H1 (cell line): ENCODE results near the gene NOM1. TPM values are rescaled to one million over a fixed set of nuclear protein-coding genes. Genes with fewer than 3 reads are reported as not detected.
A peak's percentile ranks its signal among the peaks of the same experiment; 100 is the strongest.

Experiments
- CTCF ChIA-PET: fragments of 300-600 bp; sonication (Branson Sonifier 250); formaldehyde crosslinking; loops from one replicate; lab custom pipeline; 2021; ENCODE audit not compliant: partially characterized antibody; lab: Charles Lee
- POLR2A ChIA-PET: fragments of 300-600 bp; sonication (Branson Sonifier 250); formaldehyde crosslinking; loops from one replicate; lab custom pipeline; 2021; ENCODE audit warnings: inconsistent platforms; ENCODE audit not compliant: partially characterized antibody; lab: Charles Lee
- DNase-seq, 2 experiments: peaks; one replicate each; pipeline versions ENCODE4 v3.0.0 to v3.0.0-alpha.2; 2010 to 2022; ENCODE audit warnings: low spot score in 2 of 2, low read depth in 1 of 2, mixed read lengths in 1 of 2
- FAIRE-seq: peaks from 2 replicates; lab custom pipeline; 2011; peaks lifted over from hg19 to GRCh38; lab: Jason Lieb, UNC
- H2AFZ ChIP-seq: 2 replicates; pipeline ENCODE4 v1.8.1; 2012; ENCODE audit warnings: low read length, inconsistent platforms
- H2AK5ac ChIP-seq: 2 replicates; pipeline ENCODE4 v1.6.1; 2013; ENCODE audit warnings: low read depth, low read length
- H2BK120ac ChIP-seq: replicated peaks from 2 replicates; pipeline ENCODE3; 2013; ENCODE audit warnings: low read depth, low read length, inconsistent platforms
- H2BK12ac ChIP-seq: 2 replicates; pipeline ENCODE4 v1.6.1; 2013; ENCODE audit warnings: low read depth, low read length
- H2BK15ac ChIP-seq: 2 replicates; pipeline ENCODE4 v1.6.1; 2013; ENCODE audit warnings: low read length
- H2BK20ac ChIP-seq: 2 replicates; pipeline ENCODE4 v1.6.1; 2013; ENCODE audit warnings: low read length
- H2BK5ac ChIP-seq: 2 replicates; pipeline ENCODE4 v1.6.1; 2013; ENCODE audit warnings: low read depth, low read length
- H3K14ac ChIP-seq: 2 replicates; pipeline ENCODE4 v1.6.1; 2013; ENCODE audit warnings: inconsistent platforms; ENCODE audit not compliant: insufficient read length
- H3K18ac ChIP-seq: 2 replicates; pipeline ENCODE4 v1.6.1; 2013; ENCODE audit warnings: low read length; ENCODE audit errors: extremely low read depth
- H3K23ac ChIP-seq: 2 replicates; pipeline ENCODE4 v1.6.1; 2013; ENCODE audit warnings: inconsistent platforms; ENCODE audit not compliant: insufficient read length
- H3K23me2 ChIP-seq: 2 replicates; pipeline ENCODE4 v1.6.1; 2013; ENCODE audit warnings: low read depth, low read length
- H3K27ac ChIP-seq: 2 replicates; pipeline ENCODE4 v1.6.1; 2011; ENCODE audit warnings: low read depth, low read length, inconsistent platforms
- H3K27me3 ChIP-seq, 4 experiments: replicated peaks in 1 of 4; 1 replicate in 1 of 4; 2 replicates in 3 of 4; pipeline versions ENCODE4 v1.6.1 to v1.8.1; 2011 to 2013; ENCODE audit warnings: low read length in 3 of 4, mild to moderate bottlenecking in 3 of 4, inconsistent platforms in 2 of 4, mixed read lengths in 2 of 4, moderate library complexity in 1 of 4; ENCODE audit not compliant: control insufficient read depth in 3 of 4, insufficient read depth in 3 of 4; ENCODE audit errors: extremely low read depth in 1 of 4
- H3K36me3 ChIP-seq, 4 experiments: 2 replicates each; pipeline versions ENCODE4 v1.6.1 to v1.8.1; 2011 to 2013; ENCODE audit warnings: mild to moderate bottlenecking in 4 of 4, low read length in 3 of 4, moderate library complexity in 2 of 4, control low read depth in 1 of 4, inconsistent platforms in 1 of 4; ENCODE audit not compliant: insufficient read depth in 4 of 4, control insufficient read depth in 2 of 4
- H3K4ac ChIP-seq: replicated peaks from 2 replicates; pipeline ENCODE3; 2013; ENCODE audit warnings: low read length, low read depth, mixed read lengths, inconsistent platforms; ENCODE audit not compliant: insufficient read length
- H3K4me1 ChIP-seq, 4 experiments: replicated peaks in 1 of 4; 1 replicate in 1 of 4; 2 replicates in 3 of 4; pipeline versions ENCODE4 v1.6.1 to v1.8.1; 2011 to 2013; ENCODE audit warnings: low read length in 3 of 4, inconsistent platforms in 2 of 4, mixed read lengths in 1 of 4; ENCODE audit not compliant: insufficient read depth in 4 of 4, control insufficient read depth in 3 of 4
- H3K4me2 ChIP-seq, 2 experiments: 2 replicates each; pipeline versions ENCODE4 v1.6.1 to v1.8.1; 2011 to 2013; ENCODE audit warnings: low read depth in 2 of 2, low read length in 2 of 2, control low read depth in 1 of 2, inconsistent platforms in 1 of 2, mild to moderate bottlenecking in 1 of 2; ENCODE audit not compliant: insufficient read depth in 1 of 2
- H3K4me3 ChIP-seq, 4 experiments: fragments of 200-600, 300-600 bp in 1 of 4; sonication (generic), shearing (Covaris generic), sonication (Bioruptor Twin) in 1 of 4; 2 replicates each; pipeline versions ENCODE4 v1.5.1 to v1.8.1; 2011 to 2016; ENCODE audit warnings: low read length in 4 of 4, low read depth in 3 of 4, control low read depth in 2 of 4, inconsistent platforms in 2 of 4, mild to moderate bottlenecking in 2 of 4, mixed read lengths in 1 of 4, moderate library complexity in 1 of 4; ENCODE audit not compliant: insufficient read depth in 2 of 4; ENCODE audit errors: extremely low read depth in 1 of 4
- H3K56ac ChIP-seq: replicated peaks from 2 replicates; pipeline ENCODE3; 2013; ENCODE audit warnings: low read depth, mild to moderate bottlenecking, mixed read lengths, low read length, inconsistent platforms; ENCODE audit not compliant: insufficient read length
- H3K79me1 ChIP-seq: 2 replicates; pipeline ENCODE4 v1.6.1; 2013; ENCODE audit warnings: low read depth, low read length, control low read depth
- H3K79me2 ChIP-seq, 2 experiments: 2 replicates each; pipeline versions ENCODE4 v1.6.1 to v1.8.1; 2012 to 2013; ENCODE audit warnings: low read length in 2 of 2, mild to moderate bottlenecking in 2 of 2, inconsistent platforms in 1 of 2; ENCODE audit not compliant: insufficient read depth in 2 of 2, control insufficient read depth in 1 of 2
- H3K9ac ChIP-seq, 4 experiments: replicated peaks in 1 of 4; 1 replicate in 1 of 4; 2 replicates in 3 of 4; pipeline versions ENCODE4 v1.6.1 to v1.8.1; 2011 to 2013; ENCODE audit warnings: low read depth in 3 of 4, low read length in 3 of 4, control low read depth in 2 of 4, mild to moderate bottlenecking in 2 of 4, moderate library complexity in 2 of 4, inconsistent platforms in 1 of 4; ENCODE audit errors: extremely low read depth in 1 of 4
- H3K9me3 ChIP-seq, 2 experiments: 2 replicates each; pipeline versions ENCODE4 v1.6.1 to v1.8.1; 2012 to 2013; ENCODE audit warnings: mild to moderate bottlenecking in 2 of 2, moderate library complexity in 2 of 2, control low read depth in 1 of 2, inconsistent platforms in 1 of 2, low read depth in 1 of 2, low read length in 1 of 2, mixed read lengths in 1 of 2; ENCODE audit not compliant: insufficient read depth in 2 of 2
- H4K20me1 ChIP-seq, 2 experiments: replicated peaks in 1 of 2; 2 replicates each; pipeline versions ENCODE3 to v1.8.1; 2011 to 2013; ENCODE audit warnings: inconsistent platforms in 2 of 2, low read length in 2 of 2, mild to moderate bottlenecking in 1 of 2; ENCODE audit not compliant: insufficient read depth in 2 of 2, control insufficient read depth in 1 of 2
- H4K5ac ChIP-seq: 2 replicates; pipeline ENCODE4 v1.6.1; 2013; ENCODE audit warnings: low read length, low read depth, mixed read lengths, inconsistent platforms; ENCODE audit not compliant: insufficient read length
- H4K8ac ChIP-seq: 2 replicates; pipeline ENCODE4 v1.8.0; 2013; ENCODE audit warnings: mild to moderate bottlenecking, moderate library complexity, low read length, inconsistent platforms; ENCODE audit not compliant: insufficient read depth; ENCODE audit errors: extremely low read depth
- H4K91ac ChIP-seq: replicated peaks from 2 replicates; pipeline ENCODE3; 2013; ENCODE audit warnings: low read length, mixed read lengths, inconsistent platforms; ENCODE audit not compliant: insufficient read length
- CHD2 ChIP-seq: IDR thresholded peaks from 2 replicates; pipeline ENCODE4 v1.6.1; 2012; ENCODE audit warnings: low read length, improper control_type of control experiment
- RNF2 ChIP-seq: fragments of 200-900, 300-1000 bp; sonication (generic); IDR thresholded peaks from 2 replicates; pipeline ENCODE4 v1.7.1; 2016; ENCODE audit warnings: borderline replicate concordance, low read depth, mild to moderate bottlenecking, antibody characterized with exemption, low read length; ENCODE audit not compliant: poor library complexity, severe bottlenecking; ENCODE audit errors: missing control alignments
- WGBS, 2 experiments: shearing (Covaris generic) in 1 of 2; methylation state at CpG; one replicate each; pipeline versions ENCODE4 v1.1.6 to v1.1.7; 2013 to 2015; ENCODE audit warnings: low lambda C conversion rate in 2 of 2, mixed read lengths in 2 of 2, inconsistent platforms in 1 of 2, low coverage in 1 of 2, missing lambda C conversion rate in 1 of 2; ENCODE audit not compliant: insufficient replicate concordance in 2 of 2, insufficient coverage in 1 of 2, insufficient read length in 1 of 2; ENCODE audit errors: extremely low coverage in 1 of 2, missing lambda C conversion rate in 1 of 2; 5-methylcytosine and 5-hydroxymethylcytosine counted together
- polyA plus RNA-seq, 7 experiments: library from polyadenylated mRNA; depleted of rRNA in 3 of 7; stranded (reverse) in 5 of 7; unstranded in 2 of 7; fragments of >200 nt in 5 of 7; fragments of 200-250 nt in 2 of 7; gene quantifications; 1 replicate in 5 of 7; 2 replicates in 1 of 7; 4 replicates in 1 of 7; pipeline versions ENCODE4 v1.2.1 to v1.2.3, GENCODE V29; 2011 to 2013; ENCODE audit warnings: missing spikeins in 2 of 7, mixed read lengths in 2 of 7
- total RNA-seq: library from RNA; stranded (reverse); fragmentation: NEBNext Ultra II Directional; extraction: Animal tissue kit (Norgen Biotek cat#: 25700); gene quantifications from 2 replicates; pipeline ENCODE4 v1.2.1, GENCODE V29; 2021

Gene NOM1
- total and polyA plus RNA-seq, 2 of the 8 experiments (the other 6 are each of a cell fraction or from before 2014, with no cell fraction given) = 10.6 to 29.1 TPM

DNA sequence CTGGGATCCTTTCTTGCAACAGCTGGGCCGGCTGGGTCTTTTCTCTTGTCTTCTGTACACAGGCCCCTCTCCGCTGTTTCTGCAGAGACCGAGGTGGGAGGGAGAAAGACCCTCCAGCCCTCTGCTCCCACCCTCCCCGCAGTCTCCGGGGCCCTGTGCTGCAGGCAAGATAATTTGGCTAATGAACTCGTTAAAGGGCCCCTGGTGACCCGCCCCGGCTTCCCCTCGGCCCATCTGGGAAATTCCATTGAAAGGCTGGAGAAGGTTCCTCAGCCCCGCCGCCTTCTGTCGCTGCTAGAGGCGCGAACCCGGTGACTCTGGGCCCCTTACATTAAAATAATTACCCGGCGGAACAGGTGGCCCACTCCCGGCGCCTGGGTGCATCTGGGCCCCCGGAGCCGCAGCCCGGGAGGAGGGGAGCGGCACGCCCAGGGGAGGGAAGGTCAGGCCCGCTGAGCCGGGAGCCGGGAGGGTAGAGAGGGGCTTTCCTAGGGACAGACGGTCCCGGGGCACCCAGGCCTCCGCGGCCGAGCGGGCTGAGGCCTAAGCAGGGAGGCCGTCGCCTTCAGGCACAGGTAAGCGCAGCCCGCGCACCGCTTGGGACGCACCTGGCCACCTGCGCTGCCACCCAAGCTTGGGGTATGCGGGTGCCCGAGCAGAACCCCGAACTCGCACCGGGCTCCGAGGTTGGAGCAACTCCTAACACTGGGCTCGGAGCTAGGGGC is 68.3 kb downstream of the NOM1 start:
- Histone ChIP-seq H3K23ac (no peak overlapping the region), H3K9me3 (no peaks in the 10 kb centered on the region), H3K18ac (peak overlapping the region; percentile 38; the same call in 1 of the 2 replicates), H3K79me2 (no peaks in the 10 kb centered on the region), H3K14ac (no peak overlapping the region), H3K4me3 (peak overlapping the region in 1 of 4 experiments; percentile 44; a peak in 1 of 8 replicates), H4K8ac (peak overlapping the region; percentile 42; the same call in 1 of the 2 replicates), H3K56ac (no peak overlapping the region), H3K27ac (no peak overlapping the region), H3K9ac (no peak overlapping the region), H3K4me1 (peaks cover 14 to 63% (median 32%) of the 10 kb centered on the region in 4 experiments), H2BK20ac (no peak overlapping the region), H4K5ac (no peak overlapping the region), H4K91ac (no peak overlapping the region), H4K20me1 (peaks cover 11 to 30% of the 10 kb centered on the region in 2 experiments), H2BK5ac (no peak overlapping the region; the same call in 1 of the 2 replicates), H3K36me3 (peaks cover 0 to 5% (median 0%) of the 10 kb centered on the region in 4 experiments; a peak in 1 of 8 replicates), H3K4me2 (peak overlapping the region; percentile 18 to 56; a peak in 3 of 4 replicates), H3K4ac (no peak overlapping the region), H3K23me2 (peaks cover 4% of the 10 kb centered on the region; the same call in 1 of the 2 replicates), H3K79me1 (no peaks in the 10 kb centered on the region), H2AK5ac (no peak overlapping the region), H2BK12ac (peak overlapping the region; percentile 75; the same call in 1 of the 2 replicates), H3K27me3 (peaks cover 92 to 100% (median 98%) of the 10 kb centered on the region in 4 experiments), H2BK120ac (no peak overlapping the region), H2AFZ (no peak overlapping the region), H2BK15ac (no peak overlapping the region)
- ChIA-PET POLR2A (interaction anchor here (1.7 to 3.6 kb wide), 2 partner anchors 8 to 12 kb away, joined by 8 to 15 read pairs; partner anchors contain the start of gene MNX1), CTCF (interaction anchor here (1.4 to 1.8 kb wide), 2 partner anchors 11 to 118 kb away, joined by 3 to 6 read pairs; no protein-coding TSS in a partner anchor)
- DNase-seq (peak in 1 of 2 experiments; percentile 69), FAIRE-seq (no peak)
- no peak for TF ChIP-seq CHD2
- peak; percentile 3 for TF ChIP-seq RNF2
- WGBS, 2 experiments = 5% methylated on average over 31 of the region's 48 CpGs; no CpG with 5 or more reads in 1 of the 2 experiments
